Lower lobe of right lung (tissue), 2 donors: Measurements from ENCODE around the gene PPT2. TPM values are rescaled to one million over a fixed set of nuclear protein-coding genes. Genes with fewer than 3 reads are reported as not detected.

Experiments used
- ATAC-seq, 2 donors: fragments of 200-7000 bp; cut with Tn5 transposase; one replicate each; pipeline ENCODE4 v1.9.1; 2020 to 2022; ENCODE audit warnings: mild to moderate bottlenecking in 2 of 2, moderate library complexity in 2 of 2
- DNase-seq: peaks from one replicate; pipeline ENCODE4 v3.0.0-alpha.2; 2020
- H3K27ac ChIP-seq: fragments of 200-600 bp; one replicate; pipeline ENCODE4 v1.8.0; 2022
- H3K27me3 ChIP-seq: fragments of 200-600 bp; one replicate; pipeline ENCODE4 v1.8.0; 2022; ENCODE audit warnings: low read depth
- H3K36me3 ChIP-seq: fragments of 200-600 bp; one replicate; pipeline ENCODE4 v1.8.0; 2022; ENCODE audit warnings: mild to moderate bottlenecking
- H3K4me1 ChIP-seq: fragments of 200-600 bp; one replicate; pipeline ENCODE4 v1.8.0; 2022
- H3K4me3 ChIP-seq: fragments of 200-600 bp; one replicate; pipeline ENCODE4 v1.8.0; 2022; ENCODE audit warnings: mild to moderate bottlenecking
- H3K9me3 ChIP-seq: fragments of 200-600 bp; one replicate; pipeline ENCODE4 v1.8.0; 2022
- intact Hi-C: fragments of 100-400 bp; cut with DNase I; formaldehyde crosslinking; loops from one replicate; pipeline ENCODE4 v1.11.0; 2022
- total RNA-seq: library from RNA; stranded (reverse); fragmentation: NEBNext Ultra II Directional; extraction: Animal tissue kit (Norgen Biotek cat#: 25700); gene quantifications from one replicate; pipeline ENCODE4 v1.2.1, GENCODE V29; 2021
- TF ChIP-seq, protein P1 (sequence below): fragments of 200-600 bp; IDR thresholded peaks from one replicate; pipeline ENCODE4 v1.8.0; 2022; ENCODE audit warnings: antibody characterized with exemption, mild to moderate bottlenecking
- donor health status: DM: no; HTN: yes; CAD: no; lungs with severe emphysema.

PPT2 gene
- total RNA-seq, 1 donor from 2014 or later = 13.7 TPM

DNA sequence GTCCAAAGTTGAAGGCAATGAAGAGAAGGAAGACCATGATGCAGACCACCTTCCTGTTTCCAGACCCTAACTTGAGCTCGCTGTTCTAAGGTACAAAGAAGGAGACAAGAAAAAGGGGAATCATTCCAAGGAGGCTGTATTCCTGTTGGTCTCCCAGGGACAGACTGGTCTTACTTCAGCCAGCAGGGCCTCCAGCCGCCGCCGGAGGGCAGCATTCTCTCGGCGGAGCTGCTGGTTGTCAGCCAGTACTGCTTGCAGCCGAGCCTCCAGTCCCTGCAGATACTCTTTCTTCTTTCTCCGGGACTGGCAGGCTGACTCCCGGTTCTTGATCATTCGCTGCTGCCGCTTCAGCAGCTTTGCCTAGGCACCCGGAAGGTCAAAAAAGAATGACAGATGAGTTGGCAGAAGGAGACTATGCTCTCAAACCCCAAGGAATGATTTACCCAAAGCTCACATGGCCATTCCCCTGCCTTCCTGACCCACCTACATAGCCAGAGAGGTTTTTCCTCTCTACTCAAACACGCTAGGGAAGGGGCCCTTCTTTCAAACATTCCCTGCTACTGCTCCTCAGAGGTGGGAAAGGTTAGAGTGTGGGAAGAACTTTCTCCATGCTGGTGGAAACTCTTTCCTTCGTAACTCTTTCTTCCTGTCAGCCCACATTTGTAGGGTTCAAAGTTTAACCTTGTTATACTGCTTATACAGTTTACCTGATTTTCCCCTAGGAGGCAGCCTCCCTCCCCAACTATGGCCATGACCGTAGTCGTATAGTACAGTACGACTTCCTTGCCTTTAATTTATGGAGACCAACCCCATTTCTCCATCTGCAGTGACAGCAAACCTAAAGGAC is 34.9 kb upstream of the PPT2 start:
- no peaks in the 10 kb centered on the region for H3K27me3 ChIP-seq
- H3K27ac ChIP-seq = peak overlapping the region; percentile 59
- peak; percentile 90 for DNase-seq
- H3K4me1 ChIP-seq = peaks cover 32% of the 10 kb centered on the region
- TF ChIP-seq, protein P1, sequence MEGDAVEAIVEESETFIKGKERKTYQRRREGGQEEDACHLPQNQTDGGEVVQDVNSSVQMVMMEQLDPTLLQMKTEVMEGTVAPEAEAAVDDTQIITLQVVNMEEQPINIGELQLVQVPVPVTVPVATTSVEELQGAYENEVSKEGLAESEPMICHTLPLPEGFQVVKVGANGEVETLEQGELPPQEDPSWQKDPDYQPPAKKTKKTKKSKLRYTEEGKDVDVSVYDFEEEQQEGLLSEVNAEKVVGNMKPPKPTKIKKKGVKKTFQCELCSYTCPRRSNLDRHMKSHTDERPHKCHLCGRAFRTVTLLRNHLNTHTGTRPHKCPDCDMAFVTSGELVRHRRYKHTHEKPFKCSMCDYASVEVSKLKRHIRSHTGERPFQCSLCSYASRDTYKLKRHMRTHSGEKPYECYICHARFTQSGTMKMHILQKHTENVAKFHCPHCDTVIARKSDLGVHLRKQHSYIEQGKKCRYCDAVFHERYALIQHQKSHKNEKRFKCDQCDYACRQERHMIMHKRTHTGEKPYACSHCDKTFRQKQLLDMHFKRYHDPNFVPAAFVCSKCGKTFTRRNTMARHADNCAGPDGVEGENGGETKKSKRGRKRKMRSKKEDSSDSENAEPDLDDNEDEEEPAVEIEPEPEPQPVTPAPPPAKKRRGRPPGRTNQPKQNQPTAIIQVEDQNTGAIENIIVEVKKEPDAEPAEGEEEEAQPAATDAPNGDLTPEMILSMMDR = peak; percentile 95
- no peaks in the 10 kb centered on the region for H3K9me3 ChIP-seq
- H3K4me3 ChIP-seq = no peak overlapping the region
- peak; percentile 79 to 87 for ATAC-seq
- intact Hi-C loops = no loop called here
- peaks cover 87% of the 10 kb centered on the region for H3K36me3 ChIP-seq

DNA sequence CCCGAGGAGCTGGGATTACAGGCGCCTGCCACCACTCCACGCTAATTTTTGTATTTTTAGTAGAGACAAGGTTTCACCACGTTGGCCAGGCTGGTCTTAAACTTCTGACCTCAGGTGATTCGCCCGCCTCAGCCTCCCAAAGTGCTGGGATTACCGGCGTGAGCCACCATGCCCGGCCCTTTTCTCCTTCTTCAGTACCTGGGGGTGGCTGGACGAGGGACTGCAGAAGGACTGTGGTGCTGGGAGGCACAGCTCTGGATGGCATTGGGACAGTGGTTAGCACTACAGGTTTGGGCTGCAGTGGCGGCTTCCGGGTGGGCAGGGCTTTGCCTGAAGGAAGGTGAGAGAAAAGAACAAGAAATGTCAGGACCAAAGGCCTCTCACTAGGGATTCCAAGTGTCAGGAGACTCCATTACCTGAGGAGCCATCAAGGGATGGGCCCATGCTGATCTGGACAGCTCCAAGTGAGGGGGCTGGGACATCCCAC is 33.3 kb upstream of the PPT2 start:
- DNase-seq (no peak), ATAC-seq (no peak)
- H3K27ac ChIP-seq = no peak overlapping the region
- no peaks in the 10 kb centered on the region for H3K9me3 ChIP-seq
- intact Hi-C loops = no loop called here
- peaks cover 21% of the 10 kb centered on the region for H3K4me1 ChIP-seq
- no peaks in the 10 kb centered on the region for H3K27me3 ChIP-seq
- TF ChIP-seq, protein P1 = no peak
- no peak overlapping the region for H3K4me3 ChIP-seq
- H3K36me3 ChIP-seq = peaks cover 99% of the 10 kb centered on the region

DNA sequence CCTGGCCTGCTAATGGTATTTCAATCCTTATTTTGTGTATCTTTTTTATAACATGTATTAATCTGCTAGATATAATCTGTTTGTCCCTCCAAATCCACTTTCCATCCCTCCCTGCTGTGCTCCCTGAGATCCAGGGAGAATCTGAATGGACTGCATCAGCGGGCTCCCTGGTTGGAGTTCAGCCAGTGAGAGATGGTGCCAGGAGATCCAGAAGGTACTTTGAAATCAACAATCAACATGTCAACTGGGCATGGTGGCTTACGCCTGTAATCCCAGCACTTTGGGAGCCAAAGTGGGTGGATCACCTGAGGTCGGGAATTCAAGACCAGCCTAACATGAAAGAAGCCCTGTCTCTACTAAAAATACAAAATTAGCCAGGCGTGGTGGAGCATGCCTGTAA is 30.3 kb upstream of the PPT2 start:
- intact Hi-C loops = no loop called here
- H3K4me1 ChIP-seq = peaks cover 33% of the 10 kb centered on the region

DNA sequence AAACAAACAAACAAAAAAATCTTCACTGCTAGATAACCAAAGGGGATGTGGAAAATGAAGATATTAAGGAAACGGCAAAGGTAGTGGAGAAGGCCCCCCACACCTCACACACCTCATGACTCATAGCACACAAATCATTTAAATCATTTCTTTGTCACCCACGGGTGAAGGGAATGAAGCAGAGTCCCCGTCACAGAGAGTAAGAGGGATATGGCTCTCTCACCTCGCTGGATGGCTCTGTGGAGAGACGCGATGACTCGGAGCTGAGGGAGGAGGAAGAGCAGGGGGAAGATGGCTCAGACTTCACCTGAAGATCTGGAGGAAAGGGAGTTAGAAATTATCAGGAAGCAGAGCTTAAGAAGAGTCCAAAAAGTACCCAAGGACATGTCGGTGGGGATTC is 27.1 kb upstream of the PPT2 start:
- peak overlapping the region; percentile 86 for H3K4me3 ChIP-seq
- H3K9me3 ChIP-seq = no peaks in the 10 kb centered on the region
- intact Hi-C loops = no loop called here
- DNase-seq (no peak), ATAC-seq (no peak)
- TF ChIP-seq, protein P1 = no peak
- peaks cover 31% of the 10 kb centered on the region for H3K4me1 ChIP-seq
- peak overlapping the region; percentile 80 for H3K27ac ChIP-seq
- no peaks in the 10 kb centered on the region for H3K27me3 ChIP-seq
- peaks cover 52% of the 10 kb centered on the region for H3K36me3 ChIP-seq

More for the DNA sequence above, 30.3 kb upstream of the PPT2 start:
- H3K36me3 ChIP-seq = peaks cover 83% of the 10 kb centered on the region
- TF ChIP-seq, protein P1 = no peak
- no peaks in the 10 kb centered on the region for H3K9me3 ChIP-seq
- H3K4me3 ChIP-seq = no peak overlapping the region
- H3K27me3 ChIP-seq = no peaks in the 10 kb centered on the region
- ATAC-seq = no peak
- DNase-seq = no peak
- no peak overlapping the region for H3K27ac ChIP-seq

DNA sequence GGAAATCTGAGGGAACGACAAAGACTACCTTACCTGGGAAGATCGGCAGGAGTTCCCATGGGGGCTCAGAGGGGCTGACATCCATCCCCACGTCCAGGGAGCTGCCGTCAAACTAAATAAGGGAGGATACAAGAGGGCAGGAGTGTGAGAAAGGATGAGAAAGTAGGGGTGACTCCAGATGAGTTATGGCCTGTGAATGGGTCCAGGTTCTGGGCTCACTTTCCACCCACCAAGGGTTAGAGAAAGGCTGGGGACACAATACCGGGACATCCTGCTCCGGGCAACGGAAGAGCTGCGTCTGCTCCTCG is 26.6 kb upstream of the PPT2 start:
- H3K4me3 ChIP-seq = peak overlapping the region; percentile 86
- no peaks in the 10 kb centered on the region for H3K9me3 ChIP-seq
- H3K27ac ChIP-seq = peak overlapping the region; percentile 80
- H3K36me3 ChIP-seq = peaks cover 47% of the 10 kb centered on the region
- no peak for ATAC-seq
- no peaks in the 10 kb centered on the region for H3K27me3 ChIP-seq
- peaks cover 31% of the 10 kb centered on the region for H3K4me1 ChIP-seq
- intact Hi-C loops = no loop called here
- DNase-seq = no peak
- TF ChIP-seq, protein P1 = no peak
